ENCODE measurements around the gene LRRC72.

The LRRC72 gene

GRCh38 chr7:16542401-16542800 lies 15.8 kb downstream of the LRRC72 start:
- in situ Hi-C loops (cut with MboI; ENCODE audit: low pct_unique_long_range_greater_than_20kb, low sequenced_read_pairs, unreplicated experiment) = no loop called here
- TF ChIP-seq, protein P1, sequence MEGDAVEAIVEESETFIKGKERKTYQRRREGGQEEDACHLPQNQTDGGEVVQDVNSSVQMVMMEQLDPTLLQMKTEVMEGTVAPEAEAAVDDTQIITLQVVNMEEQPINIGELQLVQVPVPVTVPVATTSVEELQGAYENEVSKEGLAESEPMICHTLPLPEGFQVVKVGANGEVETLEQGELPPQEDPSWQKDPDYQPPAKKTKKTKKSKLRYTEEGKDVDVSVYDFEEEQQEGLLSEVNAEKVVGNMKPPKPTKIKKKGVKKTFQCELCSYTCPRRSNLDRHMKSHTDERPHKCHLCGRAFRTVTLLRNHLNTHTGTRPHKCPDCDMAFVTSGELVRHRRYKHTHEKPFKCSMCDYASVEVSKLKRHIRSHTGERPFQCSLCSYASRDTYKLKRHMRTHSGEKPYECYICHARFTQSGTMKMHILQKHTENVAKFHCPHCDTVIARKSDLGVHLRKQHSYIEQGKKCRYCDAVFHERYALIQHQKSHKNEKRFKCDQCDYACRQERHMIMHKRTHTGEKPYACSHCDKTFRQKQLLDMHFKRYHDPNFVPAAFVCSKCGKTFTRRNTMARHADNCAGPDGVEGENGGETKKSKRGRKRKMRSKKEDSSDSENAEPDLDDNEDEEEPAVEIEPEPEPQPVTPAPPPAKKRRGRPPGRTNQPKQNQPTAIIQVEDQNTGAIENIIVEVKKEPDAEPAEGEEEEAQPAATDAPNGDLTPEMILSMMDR (IDR thresholded peaks at IDR 0.05; ENCODE audit: extremely low read depth, insufficient read depth, missing control alignments) = no peak
- DNase-seq (ENCODE audit: low spot score) = no peak

GRCh38 chr7:16543456-16543855 lies 16.8 kb downstream of the LRRC72 start:
- TF ChIP-seq, protein P1 (IDR thresholded peaks at IDR 0.05; ENCODE audit: extremely low read depth, insufficient read depth, missing control alignments) = no peak
- no peak for DNase-seq (ENCODE audit: low spot score)
- in situ Hi-C loops (cut with MboI; ENCODE audit: low pct_unique_long_range_greater_than_20kb, low sequenced_read_pairs, unreplicated experiment) = no loop called here

GRCh38 chr7:16546921-16547505 lies 20.4 kb downstream of the LRRC72 start:
- no peak for DNase-seq (ENCODE audit: low spot score)
- TF ChIP-seq, protein P1 (IDR thresholded peaks at IDR 0.05; ENCODE audit: extremely low read depth, insufficient read depth, missing control alignments) = no peak
- in situ Hi-C loops (cut with MboI; ENCODE audit: low pct_unique_long_range_greater_than_20kb, low sequenced_read_pairs, unreplicated experiment) = no loop called here

DNA sequence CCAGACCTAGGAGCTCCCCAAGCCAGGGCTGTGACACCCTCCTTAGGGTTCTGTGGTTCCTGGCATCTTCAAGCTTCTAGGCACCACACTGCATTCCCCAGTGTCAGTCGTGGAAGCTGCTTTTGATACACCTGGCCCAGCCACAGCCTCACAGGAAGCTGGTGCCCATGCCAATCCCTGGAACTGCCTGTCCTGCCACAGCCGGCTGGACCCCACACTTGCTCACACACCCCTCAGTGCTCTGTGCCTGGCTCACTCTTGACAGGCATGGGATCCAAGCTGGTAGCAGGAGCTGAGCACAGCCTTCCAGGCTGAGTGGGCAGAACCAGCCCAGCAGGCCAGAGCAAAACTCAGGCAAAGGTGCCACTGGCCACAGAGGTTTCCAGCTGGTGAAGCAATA lies 21.8 kb downstream of the LRRC72 start:
- TF ChIP-seq, protein P1 (IDR thresholded peaks at IDR 0.05; ENCODE audit: extremely low read depth, insufficient read depth, missing control alignments) = no peak
- in situ Hi-C loops (cut with MboI; ENCODE audit: low pct_unique_long_range_greater_than_20kb, low sequenced_read_pairs, unreplicated experiment) = no loop called here
- DNase-seq (ENCODE audit: low spot score) = no peak

- in situ Hi-C loops (cut with MboI; ENCODE audit: low pct_unique_long_range_greater_than_20kb, low sequenced_read_pairs, unreplicated experiment) = loop anchor here (25.0 kb wide), 1 partner anchor 463 kb away; no protein-coding TSS in a partner anchor
- TF ChIP-seq, protein P1 (IDR thresholded peaks at IDR 0.05; ENCODE audit: extremely low read depth, insufficient read depth, missing control alignments) = no peak
- no peak for DNase-seq (ENCODE audit: low spot score)
Measured at GRCh38 chr7:16550671-16551070, 24.0 kb downstream of the LRRC72 start.

DNA sequence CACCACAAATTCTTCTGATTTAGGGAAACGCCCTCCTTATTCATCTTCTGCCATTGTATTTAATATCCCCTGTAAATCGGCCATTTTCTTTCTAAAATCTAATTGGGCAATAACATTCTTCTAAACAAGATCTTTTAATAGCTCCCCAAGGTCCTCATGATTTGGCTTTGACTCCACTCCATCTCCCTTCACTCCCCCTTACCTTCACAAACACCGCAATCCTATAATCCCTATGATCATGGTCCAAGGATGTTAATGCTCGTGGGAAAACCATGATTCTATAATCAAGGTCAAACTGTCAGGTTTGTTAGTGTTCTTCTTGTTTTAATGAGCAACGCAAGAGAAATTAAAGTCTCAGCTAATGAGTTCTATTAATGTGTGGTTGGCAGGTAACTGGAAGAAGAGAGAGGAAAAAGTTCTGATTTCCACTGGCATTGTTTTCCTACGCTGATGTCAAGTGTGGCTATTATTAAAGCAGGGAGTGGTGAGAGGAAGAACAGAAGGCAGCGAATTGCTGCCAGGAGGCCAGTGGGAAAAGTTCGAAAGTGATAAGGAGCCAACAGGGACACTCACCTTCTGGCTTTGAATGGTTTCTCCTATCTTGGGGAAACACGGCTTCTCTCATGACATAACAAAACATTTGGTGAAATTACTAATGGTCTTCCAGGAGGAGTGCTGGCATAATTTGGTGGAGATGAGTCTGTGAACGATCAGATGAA lies 28.1 kb downstream of the LRRC72 start:
- DNase-seq (ENCODE audit: low spot score) = no peak
- TF ChIP-seq, protein P1 (IDR thresholded peaks at IDR 0.05; ENCODE audit: extremely low read depth, insufficient read depth, missing control alignments) = no peak
- in situ Hi-C loops (cut with MboI; ENCODE audit: low pct_unique_long_range_greater_than_20kb, low sequenced_read_pairs, unreplicated experiment) = loop anchor here (25.0 kb wide), 1 partner anchor 467 kb away; no protein-coding TSS in a partner anchor
